Trophoblast cell (in vitro differentiated cells and primary cell): Measurements from ENCODE around the gene CFAP90.

Experiments
- DNase-seq, 2 donors: peaks; one replicate each; pipeline ENCODE4 v3.0.0-alpha.2; 2016
- H2AFZ ChIP-seq: 2 replicates; pipeline ENCODE4 v1.6.1; 2013; ENCODE audit warnings: low read length, moderate library complexity, mild to moderate bottlenecking; ENCODE audit not compliant: insufficient read depth, poor library complexity
- H2AK5ac ChIP-seq: 2 replicates; pipeline ENCODE4 v1.6.1; 2013; ENCODE audit warnings: mild to moderate bottlenecking, low read length
- H2BK120ac ChIP-seq: 2 replicates; pipeline ENCODE4 v1.6.1; 2013; ENCODE audit warnings: low read length, mild to moderate bottlenecking, moderate library complexity; ENCODE audit not compliant: insufficient read depth, poor library complexity
- H2BK12ac ChIP-seq: 2 replicates; pipeline ENCODE4 v1.6.1; 2013; ENCODE audit warnings: mild to moderate bottlenecking, low read length, moderate library complexity
- H2BK5ac ChIP-seq: 2 replicates; pipeline ENCODE4 v1.6.1; 2013; ENCODE audit warnings: low read length, low read depth, moderate library complexity, mild to moderate bottlenecking; ENCODE audit not compliant: poor library complexity
- H3K14ac ChIP-seq: 2 replicates; pipeline ENCODE4 v1.6.1; 2013; ENCODE audit warnings: mild to moderate bottlenecking, low read length
- H3K18ac ChIP-seq: 2 replicates; pipeline ENCODE4 v1.6.1; 2013; ENCODE audit warnings: mild to moderate bottlenecking, low read length
- H3K23ac ChIP-seq: 2 replicates; pipeline ENCODE4 v1.6.1; 2013; ENCODE audit warnings: low read length
- H3K27ac ChIP-seq: 2 replicates; pipeline ENCODE4 v1.5.1; 2013; ENCODE audit warnings: low read depth, mild to moderate bottlenecking, inconsistent platforms, low read length, moderate library complexity
- H3K27me3 ChIP-seq: 2 replicates; pipeline ENCODE4 v1.6.1; 2013; ENCODE audit warnings: inconsistent platforms, mild to moderate bottlenecking, low read length, moderate library complexity; ENCODE audit not compliant: insufficient read depth
- H3K36me3 ChIP-seq, 2 experiments: 1 replicate in 1 of 2; 2 replicates in 1 of 2; pipeline ENCODE4 v1.6.1; 2013; ENCODE audit warnings: low read length in 2 of 2, mild to moderate bottlenecking in 2 of 2, moderate library complexity in 1 of 2; ENCODE audit not compliant: insufficient read depth in 2 of 2, control insufficient read depth in 1 of 2
- H3K4ac ChIP-seq: 2 replicates; pipeline ENCODE4 v1.6.1; 2013; ENCODE audit warnings: low read depth, mild to moderate bottlenecking, low read length, moderate library complexity
- H3K4me1 ChIP-seq, 2 experiments: 1 replicate in 1 of 2; 2 replicates in 1 of 2; pipeline ENCODE4 v1.6.1; 2013; ENCODE audit warnings: low read length in 2 of 2, mild to moderate bottlenecking in 2 of 2, moderate library complexity in 1 of 2; ENCODE audit not compliant: insufficient read depth in 2 of 2, control insufficient read depth in 1 of 2
- H3K4me2 ChIP-seq: 2 replicates; pipeline ENCODE4 v1.6.1; 2013; ENCODE audit warnings: inconsistent platforms, mild to moderate bottlenecking, low read length, moderate library complexity
- H3K4me3 ChIP-seq: 2 replicates; pipeline ENCODE4 v1.5.1; 2013; ENCODE audit warnings: mild to moderate bottlenecking, low read depth, low read length, inconsistent platforms
- H3K79me1 ChIP-seq: one replicate; pipeline ENCODE4 v1.6.1; 2013; ENCODE audit warnings: low read length
- H3K79me2 ChIP-seq: 2 replicates; pipeline ENCODE4 v1.6.1; 2013; ENCODE audit warnings: low read length, mild to moderate bottlenecking; ENCODE audit not compliant: control insufficient read depth, insufficient read depth, poor library complexity
- H3K9ac ChIP-seq: 2 replicates; pipeline ENCODE4 v1.6.1; 2013; ENCODE audit warnings: mild to moderate bottlenecking, low read length
- H3K9me3 ChIP-seq: 2 replicates; pipeline ENCODE4 v1.6.1; 2013; ENCODE audit warnings: low read depth, mild to moderate bottlenecking, control low read depth, inconsistent platforms, low read length; ENCODE audit not compliant: insufficient read depth
- H4K12ac ChIP-seq: 2 replicates; pipeline ENCODE4 v1.6.1; 2013; ENCODE audit warnings: low read depth, mild to moderate bottlenecking, low read length, moderate library complexity
- H4K8ac ChIP-seq: 2 replicates; pipeline ENCODE4 v1.6.1; 2013; ENCODE audit warnings: low read depth, mild to moderate bottlenecking, low read length, moderate library complexity
- H4K91ac ChIP-seq: one replicate; pipeline ENCODE4 v1.6.1; 2013; ENCODE audit warnings: low read depth, mild to moderate bottlenecking, low read length, moderate library complexity
- WGBS: extraction: QIAGEN DNeasy Blood & Tissue Kit; methylation state at CpG from one replicate; pipeline ENCODE4 v1.1.7; 2013; ENCODE audit warnings: missing lambda C conversion rate; ENCODE audit not compliant: insufficient read length, insufficient coverage; ENCODE audit errors: extremely low coverage; 5-methylcytosine and 5-hydroxymethylcytosine counted together

The CFAP90 gene

GRCh38 chr5:7872517-7873130 is 21.7 kb upstream of the CFAP90 start:
- Histone ChIP-seq H3K9ac (no peak overlapping the region), H2BK120ac (no peak overlapping the region), H4K12ac (no peak overlapping the region), H3K27ac (no peak overlapping the region), H3K79me2 (peaks cover 11% of the 10 kb centered on the region), H2BK12ac (no peak overlapping the region), H3K14ac (no peak overlapping the region), H3K4me1 (no peaks in the 10 kb centered on the region), H3K4ac (peak overlapping the region; percentile 52), H3K9me3 (no peaks in the 10 kb centered on the region), H3K4me3 (no peak overlapping the region), H4K8ac (no peak overlapping the region), H3K18ac (no peak overlapping the region), H3K27me3 (no peaks in the 10 kb centered on the region), H4K91ac (no peak overlapping the region), H3K23ac (no peak overlapping the region), H2AK5ac (no peak overlapping the region), H2BK5ac (no peak overlapping the region), H3K4me2 (no peak overlapping the region), H3K36me3 (peaks cover 2 to 10% of the 10 kb centered on the region in 2 experiments), H2AFZ (no peak overlapping the region), H3K79me1 (peaks cover 9% of the 10 kb centered on the region)
- DNase-seq: no peak
- WGBS: no CpG with 5 or more reads among the region's 4 CpGs

- no peak overlapping the region for H3K4me3 ChIP-seq
- no peak overlapping the region for H2AK5ac ChIP-seq
- H3K18ac ChIP-seq: no peak overlapping the region
- H4K91ac ChIP-seq: no peak overlapping the region
- no peak overlapping the region for H3K9ac ChIP-seq
- H3K23ac ChIP-seq: no peak overlapping the region
- H3K27me3 ChIP-seq: no peaks in the 10 kb centered on the region
- peaks cover 9% of the 10 kb centered on the region for H3K79me1 ChIP-seq
- no peaks in the 10 kb centered on the region for H3K4me1 ChIP-seq
- no peak overlapping the region for H2BK120ac ChIP-seq
- peaks cover 11% of the 10 kb centered on the region for H3K79me2 ChIP-seq
- WGBS: no CpG with 5 or more reads among the region's 2 CpGs
- no peak overlapping the region for H2BK5ac ChIP-seq
- no peaks in the 10 kb centered on the region for H3K9me3 ChIP-seq
- H4K8ac ChIP-seq: no peak overlapping the region
- H3K36me3 ChIP-seq: peaks cover 2 to 10% of the 10 kb centered on the region in 2 experiments
- H3K4me2 ChIP-seq: no peak overlapping the region
- H3K14ac ChIP-seq: no peak overlapping the region
- H2AFZ ChIP-seq: no peak overlapping the region
- no peak for DNase-seq
- no peak overlapping the region for H3K27ac ChIP-seq
- H2BK12ac ChIP-seq: no peak overlapping the region
- no peak overlapping the region for H3K4ac ChIP-seq
- no peak overlapping the region for H4K12ac ChIP-seq
These were observed 20.7 kb upstream of the CFAP90 start for GRCh38 chr5:7871653-7872052.

GRCh38 chr5:7869474-7870136 is 18.7 kb upstream of the CFAP90 start:
- H3K4me3 ChIP-seq: peak overlapping the region; percentile 93
- H2AK5ac ChIP-seq: no peak overlapping the region
- H2BK5ac ChIP-seq: no peak overlapping the region
- DNase-seq: peak in 1 of 2 donors; percentile 28
- peak overlapping the region; percentile 45 for H4K8ac ChIP-seq
- H3K27me3 ChIP-seq: no peaks in the 10 kb centered on the region
- H3K4ac ChIP-seq: peak overlapping the region; percentile 84
- WGBS: no CpG with 5 or more reads among the region's 41 CpGs
- H2AFZ ChIP-seq: peak overlapping the region; percentile 28
- peak overlapping the region; percentile 89 for H3K9ac ChIP-seq
- no peak overlapping the region for H3K23ac ChIP-seq
- H3K79me1 ChIP-seq: peaks cover 9% of the 10 kb centered on the region
- H3K4me2 ChIP-seq: peak overlapping the region; percentile 88
- peak overlapping the region; percentile 6 for H2BK120ac ChIP-seq
- H3K4me1 ChIP-seq: no peaks in the 10 kb centered on the region
- H3K79me2 ChIP-seq: peaks cover 11% of the 10 kb centered on the region
- H3K27ac ChIP-seq: no peak overlapping the region
- H2BK12ac ChIP-seq: no peak overlapping the region
- peaks cover 0 to 5% of the 10 kb centered on the region in 2 experiments for H3K36me3 ChIP-seq
- H3K14ac ChIP-seq: peak overlapping the region; percentile 61
- H4K91ac ChIP-seq: peak overlapping the region; percentile 21
- H4K12ac ChIP-seq: peak overlapping the region; percentile 35
- H3K18ac ChIP-seq: peak overlapping the region; percentile 76
- no peaks in the 10 kb centered on the region for H3K9me3 ChIP-seq

- no peaks in the 10 kb centered on the region for H3K27me3 ChIP-seq
- peaks cover 9% of the 10 kb centered on the region for H3K79me1 ChIP-seq
- no peaks in the 10 kb centered on the region for H3K4me1 ChIP-seq
- H4K8ac ChIP-seq: peak within 1 kb of the TSS; percentile 81
- H2BK12ac ChIP-seq: no peak within 1 kb of the TSS
- H2BK5ac ChIP-seq: no peak within 1 kb of the TSS
- H3K9me3 ChIP-seq: no peaks in the 10 kb centered on the region
- H3K4ac ChIP-seq: peak within 1 kb of the TSS; percentile 84
- peak within 1 kb of the TSS; percentile 89 for H3K9ac ChIP-seq
- H3K79me2 ChIP-seq: peaks cover 11% of the 10 kb centered on the region
- DNase-seq: peak; percentile 88 to 94
- peak within 1 kb of the TSS; percentile 35 for H4K12ac ChIP-seq
- peak within 1 kb of the TSS; percentile 50 for H4K91ac ChIP-seq
- H2AK5ac ChIP-seq: no peak within 1 kb of the TSS
- no CpG with 5 or more reads among the region's 83 CpGs for WGBS
- H2AFZ ChIP-seq: peak within 1 kb of the TSS; percentile 68
- H3K27ac ChIP-seq: no peak within 1 kb of the TSS
- peak within 1 kb of the TSS; percentile 93 for H3K4me3 ChIP-seq
- H2BK120ac ChIP-seq: peak within 1 kb of the TSS; percentile 6
- peak within 1 kb of the TSS; percentile 61 for H3K14ac ChIP-seq
- H3K4me2 ChIP-seq: peak within 1 kb of the TSS; percentile 88
- peaks cover under 1 to 5% of the 10 kb centered on the region in 2 experiments for H3K36me3 ChIP-seq
- H3K18ac ChIP-seq: peak within 1 kb of the TSS; percentile 76
- H3K23ac ChIP-seq: no peak within 1 kb of the TSS
These were observed 18.0 kb upstream of the CFAP90 start, which contains the start of the genes FASTKD3 and MTRR for GRCh38 chr5:7868773-7869473. Gene FASTKD3 (minus strand): TSS chr5:7869031. CDS start chr5:7868083, 948 bp downstream. Gene MTRR (plus strand): TSS chr5:7869148. CDS start chr5:7870795, 1,647 bp downstream.
